Neural cell (in vitro differentiated cells): ENCODE results near the gene PCSK7. TPM values are rescaled to one million over a fixed set of nuclear protein-coding genes. Genes with fewer than 3 reads are reported as not detected.

Experiments
- H2AFZ ChIP-seq: fragments of 200-600, 300-800 bp; sonication (generic), shearing (Covaris generic); 2 replicates; pipeline ENCODE4 v1.6.0; 2014; ENCODE audit warnings: low read depth, mild to moderate bottlenecking, antibody characterized with exemption, low read length, moderate library complexity
- H3F3A ChIP-seq: fragments of 200-600 bp; shearing (Covaris generic); 2 replicates; pipeline ENCODE4 v1.6.1; 2016; ENCODE audit warnings: mild to moderate bottlenecking, moderate library complexity, mixed read lengths, antibody characterized with exemption, low read length; ENCODE audit not compliant: insufficient read depth, poor library complexity, severe bottlenecking
- H3K27ac ChIP-seq: fragments of 200-600, 300-800 bp; sonication (generic), shearing (Covaris generic); 2 replicates; pipeline ENCODE4 v1.5.1; 2014; ENCODE audit warnings: mild to moderate bottlenecking, low read length, moderate library complexity
- H3K27me3 ChIP-seq: fragments of 300-800, 200-600 bp; sonication (generic), shearing (Covaris generic); 2 replicates; pipeline ENCODE4 v1.6.0; 2014; ENCODE audit warnings: mild to moderate bottlenecking, low read depth, low read length, moderate library complexity; ENCODE audit not compliant: insufficient read depth
- H3K36me3 ChIP-seq: fragments of 300-800, 200-600 bp; sonication (generic), shearing (Covaris generic); 2 replicates; pipeline ENCODE4 v1.5.1; 2014; ENCODE audit warnings: mild to moderate bottlenecking, antibody characterized with exemption, low read length, moderate library complexity; ENCODE audit not compliant: insufficient read depth
- H3K4me2 ChIP-seq: fragments of 300-800, 200-600 bp; sonication (generic), shearing (Covaris generic); 2 replicates; pipeline ENCODE4 v1.6.0; 2014; ENCODE audit warnings: mild to moderate bottlenecking, low read length
- H3K4me3 ChIP-seq: fragments of 300-800, 200-600 bp; sonication (generic), shearing (Covaris generic); 2 replicates; pipeline ENCODE4 v1.5.1; 2014; ENCODE audit warnings: mild to moderate bottlenecking, low read length, moderate library complexity
- H3K79me2 ChIP-seq: fragments of 200-600 bp; shearing (Covaris generic); replicated peaks from 2 replicates; pipeline ENCODE4 v1.6.0; 2014; ENCODE audit warnings: mild to moderate bottlenecking, low read length, moderate library complexity; ENCODE audit not compliant: insufficient read depth
- H3K9ac ChIP-seq: fragments of 300-800, 200-600 bp; sonication (generic), shearing (Covaris generic); 2 replicates; pipeline ENCODE4 v1.6.1; 2016; ENCODE audit warnings: mild to moderate bottlenecking, low read length, mixed read lengths
- H3K9me2 ChIP-seq: fragments of 200-600 bp; shearing (Covaris generic); 2 replicates; pipeline ENCODE4 v1.6.1; 2016; ENCODE audit warnings: mild to moderate bottlenecking, low read length, mixed read lengths; ENCODE audit not compliant: insufficient read depth
- H3K9me3 ChIP-seq: fragments of 200-600, 300-800 bp; sonication (generic), shearing (Covaris generic); 2 replicates; pipeline ENCODE4 v1.6.1; 2016; ENCODE audit warnings: mild to moderate bottlenecking, mixed run types, low read length, moderate library complexity, mixed read lengths
- H4K20me1 ChIP-seq: fragments of 200-600 bp; shearing (Covaris generic); 2 replicates; pipeline ENCODE4 v1.6.1; 2016; ENCODE audit warnings: mild to moderate bottlenecking, mixed run types; ENCODE audit not compliant: insufficient read depth
- EP300 ChIP-seq: fragments of 450-650 bp; conservative IDR thresholded peaks from 2 replicates; pipeline ENCODE4 v1.6.1; 2014; ENCODE audit warnings: antibody characterized with exemption, mild to moderate bottlenecking, moderate library complexity; ENCODE audit not compliant: poor library complexity, severe bottlenecking
- EZH2 ChIP-seq: fragments of 200-600, 300-800 bp; shearing (Covaris generic), sonication (generic); IDR thresholded peaks from 2 replicates; pipeline ENCODE4 v1.6.1; 2014; ENCODE audit warnings: antibody characterized with exemption, low read length, borderline replicate concordance, mild to moderate bottlenecking; ENCODE audit not compliant: insufficient read depth, poor library complexity, severe bottlenecking
- MXI1 ChIP-seq: fragments of 450-650 bp; conservative IDR thresholded peaks from 2 replicates; pipeline ENCODE4 v1.6.1; 2014; ENCODE audit warnings: antibody characterized with exemption, mild to moderate bottlenecking; ENCODE audit not compliant: poor library complexity, severe bottlenecking
- POLR2AphosphoS5 ChIP-seq: IDR thresholded peaks from 2 replicates; pipeline ENCODE4 v1.6.1; 2012
- RAD21 ChIP-seq: fragments of 450-650 bp; conservative IDR thresholded peaks from 2 replicates; pipeline ENCODE4 v1.6.1; 2014; ENCODE audit warnings: antibody characterized with exemption, mild to moderate bottlenecking, moderate library complexity
- SMC3 ChIP-seq: fragments of 450-650 bp; conservative IDR thresholded peaks from 2 replicates; pipeline ENCODE4 v1.6.1; 2014; ENCODE audit warnings: antibody characterized with exemption, mild to moderate bottlenecking, moderate library complexity; ENCODE audit not compliant: poor library complexity
- TAF1 ChIP-seq: IDR thresholded peaks from 2 replicates; pipeline ENCODE4 v1.6.1; 2012; ENCODE audit warnings: low read depth
- polyA plus RNA-seq: library from polyadenylated mRNA; depleted of rRNA; stranded (reverse); fragments of >200 nt; gene quantifications from 2 replicates; pipeline ENCODE4 v1.2.3, GENCODE V29; 2014
- TF ChIP-seq, protein P1 (sequence below): IDR thresholded peaks from 2 replicates; pipeline ENCODE4 v1.6.1; 2012; ENCODE audit warnings: borderline replicate concordance
- TF ChIP-seq, protein P2 (sequence below): fragments of 450-650 bp; IDR thresholded peaks from 2 replicates; pipeline ENCODE4 v1.5.1; 2014; ENCODE audit warnings: antibody characterized with exemption, mild to moderate bottlenecking, moderate library complexity; ENCODE audit not compliant: poor library complexity, severe bottlenecking

Gene PCSK7
- polyA plus RNA-seq, 1 donor from 2014 or later, result 44.4 TPM

DNA sequence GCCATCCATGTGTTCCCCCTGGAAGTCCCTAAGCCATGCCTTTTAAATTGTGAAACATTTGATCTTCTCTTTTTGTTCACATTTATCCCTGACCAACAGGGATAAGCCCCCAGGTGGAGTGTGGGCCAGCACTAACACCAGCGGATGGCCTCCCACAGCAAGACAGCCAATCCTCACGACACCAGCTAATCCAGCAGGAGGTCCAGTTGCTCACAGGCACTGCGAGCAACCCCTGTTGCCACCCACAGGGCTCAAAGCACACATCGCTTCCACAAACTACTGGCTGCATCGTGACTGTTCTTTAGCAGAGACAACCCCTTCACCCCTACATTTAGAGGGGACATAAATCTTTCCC is 2.0 kb downstream of the PCSK7 start:
- Histone ChIP-seq H4K20me1 (no peaks in the 10 kb centered on the region), H2AFZ (no peak overlapping the region), H3K4me2 (no peak overlapping the region), H3K36me3 (no peaks in the 10 kb centered on the region), H3K79me2 (peaks cover 42% of the 10 kb centered on the region), H3K4me3 (peak overlapping the region; percentile 95), H3F3A (no peaks in the 10 kb centered on the region), H3K9me3 (no peaks in the 10 kb centered on the region), H3K9ac (no peak overlapping the region), H3K27me3 (no peaks in the 10 kb centered on the region), H3K27ac (no peak overlapping the region), H3K9me2 (no peaks in the 10 kb centered on the region)
- TF ChIP-seq TAF1 (no peak), MXI1 (no peak), EZH2 (no peak), SMC3 (no peak), POLR2AphosphoS5 (no peak), EP300 (no peak), RAD21 (no peak)
- TF ChIP-seq, protein P1, sequence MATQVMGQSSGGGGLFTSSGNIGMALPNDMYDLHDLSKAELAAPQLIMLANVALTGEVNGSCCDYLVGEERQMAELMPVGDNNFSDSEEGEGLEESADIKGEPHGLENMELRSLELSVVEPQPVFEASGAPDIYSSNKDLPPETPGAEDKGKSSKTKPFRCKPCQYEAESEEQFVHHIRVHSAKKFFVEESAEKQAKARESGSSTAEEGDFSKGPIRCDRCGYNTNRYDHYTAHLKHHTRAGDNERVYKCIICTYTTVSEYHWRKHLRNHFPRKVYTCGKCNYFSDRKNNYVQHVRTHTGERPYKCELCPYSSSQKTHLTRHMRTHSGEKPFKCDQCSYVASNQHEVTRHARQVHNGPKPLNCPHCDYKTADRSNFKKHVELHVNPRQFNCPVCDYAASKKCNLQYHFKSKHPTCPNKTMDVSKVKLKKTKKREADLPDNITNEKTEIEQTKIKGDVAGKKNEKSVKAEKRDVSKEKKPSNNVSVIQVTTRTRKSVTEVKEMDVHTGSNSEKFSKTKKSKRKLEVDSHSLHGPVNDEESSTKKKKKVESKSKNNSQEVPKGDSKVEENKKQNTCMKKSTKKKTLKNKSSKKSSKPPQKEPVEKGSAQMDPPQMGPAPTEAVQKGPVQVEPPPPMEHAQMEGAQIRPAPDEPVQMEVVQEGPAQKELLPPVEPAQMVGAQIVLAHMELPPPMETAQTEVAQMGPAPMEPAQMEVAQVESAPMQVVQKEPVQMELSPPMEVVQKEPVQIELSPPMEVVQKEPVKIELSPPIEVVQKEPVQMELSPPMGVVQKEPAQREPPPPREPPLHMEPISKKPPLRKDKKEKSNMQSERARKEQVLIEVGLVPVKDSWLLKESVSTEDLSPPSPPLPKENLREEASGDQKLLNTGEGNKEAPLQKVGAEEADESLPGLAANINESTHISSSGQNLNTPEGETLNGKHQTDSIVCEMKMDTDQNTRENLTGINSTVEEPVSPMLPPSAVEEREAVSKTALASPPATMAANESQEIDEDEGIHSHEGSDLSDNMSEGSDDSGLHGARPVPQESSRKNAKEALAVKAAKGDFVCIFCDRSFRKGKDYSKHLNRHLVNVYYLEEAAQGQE, result no peak
- TF ChIP-seq, protein P2, sequence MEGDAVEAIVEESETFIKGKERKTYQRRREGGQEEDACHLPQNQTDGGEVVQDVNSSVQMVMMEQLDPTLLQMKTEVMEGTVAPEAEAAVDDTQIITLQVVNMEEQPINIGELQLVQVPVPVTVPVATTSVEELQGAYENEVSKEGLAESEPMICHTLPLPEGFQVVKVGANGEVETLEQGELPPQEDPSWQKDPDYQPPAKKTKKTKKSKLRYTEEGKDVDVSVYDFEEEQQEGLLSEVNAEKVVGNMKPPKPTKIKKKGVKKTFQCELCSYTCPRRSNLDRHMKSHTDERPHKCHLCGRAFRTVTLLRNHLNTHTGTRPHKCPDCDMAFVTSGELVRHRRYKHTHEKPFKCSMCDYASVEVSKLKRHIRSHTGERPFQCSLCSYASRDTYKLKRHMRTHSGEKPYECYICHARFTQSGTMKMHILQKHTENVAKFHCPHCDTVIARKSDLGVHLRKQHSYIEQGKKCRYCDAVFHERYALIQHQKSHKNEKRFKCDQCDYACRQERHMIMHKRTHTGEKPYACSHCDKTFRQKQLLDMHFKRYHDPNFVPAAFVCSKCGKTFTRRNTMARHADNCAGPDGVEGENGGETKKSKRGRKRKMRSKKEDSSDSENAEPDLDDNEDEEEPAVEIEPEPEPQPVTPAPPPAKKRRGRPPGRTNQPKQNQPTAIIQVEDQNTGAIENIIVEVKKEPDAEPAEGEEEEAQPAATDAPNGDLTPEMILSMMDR, result no peak

DNA sequence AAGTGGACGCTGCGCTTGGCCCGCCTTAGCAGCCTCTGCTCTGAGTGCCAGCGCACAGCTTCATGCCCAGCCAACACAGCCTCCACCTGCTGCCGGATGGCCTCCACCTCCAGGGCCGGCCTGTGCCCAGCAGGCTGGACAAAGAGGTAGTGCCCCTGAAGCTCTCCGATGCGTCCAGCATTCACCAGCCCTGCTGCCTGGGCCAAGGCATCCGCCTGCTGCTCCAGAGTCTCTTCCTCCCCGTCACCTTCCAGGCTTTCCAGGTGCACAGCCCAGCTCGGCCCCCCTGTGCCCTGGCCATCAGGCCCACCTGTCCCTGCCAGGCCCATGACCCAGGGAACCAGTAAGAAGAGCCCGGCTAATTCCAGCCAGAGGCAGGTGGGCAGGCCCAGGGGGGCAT is 2.5 kb downstream of the PCSK7 start:
- Histone ChIP-seq H3K9ac (no peak overlapping the region), H3K79me2 (peaks cover 37% of the 10 kb centered on the region), H4K20me1 (no peaks in the 10 kb centered on the region), H3K36me3 (no peaks in the 10 kb centered on the region), H3K27ac (no peak overlapping the region), H2AFZ (no peak overlapping the region), H3K9me2 (no peaks in the 10 kb centered on the region), H3F3A (no peaks in the 10 kb centered on the region), H3K9me3 (no peaks in the 10 kb centered on the region), H3K4me2 (no peak overlapping the region), H3K4me3 (no peak overlapping the region), H3K27me3 (no peaks in the 10 kb centered on the region)
- no peak for TF ChIP-seq EZH2
- no peak for TF ChIP-seq POLR2AphosphoS5
- TF ChIP-seq, protein P1, result no peak
- TF ChIP-seq SMC3, result no peak
- no peak for TF ChIP-seq EP300
